ENCODE results near the gene ATP13A2.

Gene ATP13A2, protein sequence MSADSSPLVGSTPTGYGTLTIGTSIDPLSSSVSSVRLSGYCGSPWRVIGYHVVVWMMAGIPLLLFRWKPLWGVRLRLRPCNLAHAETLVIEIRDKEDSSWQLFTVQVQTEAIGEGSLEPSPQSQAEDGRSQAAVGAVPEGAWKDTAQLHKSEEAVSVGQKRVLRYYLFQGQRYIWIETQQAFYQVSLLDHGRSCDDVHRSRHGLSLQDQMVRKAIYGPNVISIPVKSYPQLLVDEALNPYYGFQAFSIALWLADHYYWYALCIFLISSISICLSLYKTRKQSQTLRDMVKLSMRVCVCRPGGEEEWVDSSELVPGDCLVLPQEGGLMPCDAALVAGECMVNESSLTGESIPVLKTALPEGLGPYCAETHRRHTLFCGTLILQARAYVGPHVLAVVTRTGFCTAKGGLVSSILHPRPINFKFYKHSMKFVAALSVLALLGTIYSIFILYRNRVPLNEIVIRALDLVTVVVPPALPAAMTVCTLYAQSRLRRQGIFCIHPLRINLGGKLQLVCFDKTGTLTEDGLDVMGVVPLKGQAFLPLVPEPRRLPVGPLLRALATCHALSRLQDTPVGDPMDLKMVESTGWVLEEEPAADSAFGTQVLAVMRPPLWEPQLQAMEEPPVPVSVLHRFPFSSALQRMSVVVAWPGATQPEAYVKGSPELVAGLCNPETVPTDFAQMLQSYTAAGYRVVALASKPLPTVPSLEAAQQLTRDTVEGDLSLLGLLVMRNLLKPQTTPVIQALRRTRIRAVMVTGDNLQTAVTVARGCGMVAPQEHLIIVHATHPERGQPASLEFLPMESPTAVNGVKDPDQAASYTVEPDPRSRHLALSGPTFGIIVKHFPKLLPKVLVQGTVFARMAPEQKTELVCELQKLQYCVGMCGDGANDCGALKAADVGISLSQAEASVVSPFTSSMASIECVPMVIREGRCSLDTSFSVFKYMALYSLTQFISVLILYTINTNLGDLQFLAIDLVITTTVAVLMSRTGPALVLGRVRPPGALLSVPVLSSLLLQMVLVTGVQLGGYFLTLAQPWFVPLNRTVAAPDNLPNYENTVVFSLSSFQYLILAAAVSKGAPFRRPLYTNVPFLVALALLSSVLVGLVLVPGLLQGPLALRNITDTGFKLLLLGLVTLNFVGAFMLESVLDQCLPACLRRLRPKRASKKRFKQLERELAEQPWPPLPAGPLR

DNA sequence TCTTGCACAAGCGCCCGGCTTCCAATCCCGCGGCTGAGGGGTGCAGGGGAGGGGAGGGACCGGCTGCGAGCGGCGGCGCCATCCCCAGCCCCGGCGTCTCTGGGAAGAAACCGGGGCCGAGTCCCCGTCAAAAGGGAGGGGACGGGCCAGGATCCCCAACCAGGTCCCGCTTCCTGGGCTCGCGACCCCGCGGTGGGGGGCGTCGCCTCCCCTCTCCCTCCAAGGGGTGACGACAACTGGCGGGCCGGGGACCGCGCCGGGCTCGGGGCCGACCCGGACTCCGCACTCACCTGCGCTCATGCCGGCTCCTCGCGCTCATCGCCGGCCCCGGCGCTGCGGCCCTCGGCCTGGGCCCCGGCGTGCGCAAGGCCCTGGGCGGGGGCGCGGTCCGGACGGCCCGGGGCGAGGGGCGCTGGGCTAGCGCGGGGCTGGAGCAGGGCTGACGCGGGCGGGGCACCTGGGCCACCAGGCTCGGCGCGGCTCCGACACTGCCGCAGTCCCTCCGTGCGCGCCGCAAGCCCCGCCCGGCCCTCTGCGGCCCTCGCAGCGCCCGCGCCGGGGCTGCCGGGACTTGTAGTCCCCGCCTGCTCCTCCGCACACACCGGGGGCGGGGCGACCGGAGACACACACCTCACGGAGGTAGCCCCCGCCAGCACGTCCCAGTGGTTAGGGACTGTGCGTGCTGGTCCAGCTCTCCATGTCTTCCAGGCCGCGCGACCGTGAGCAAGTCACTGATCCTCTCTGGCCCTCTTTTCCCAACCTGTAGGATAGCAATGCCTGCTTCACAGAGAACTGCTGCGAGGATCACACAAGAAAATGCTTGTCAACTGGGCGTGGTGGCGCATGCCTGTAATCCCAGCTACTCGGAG is at the start of gene ATP13A2:
Gene ATP13A2, minus strand, starts transcription at position 490 of the 869 bp plus-strand sequence. Its CDS starts 190 bp downstream, at position 300.
- DNase-seq (ENCODE audit: low spot score), result peak; percentile 89

DNA sequence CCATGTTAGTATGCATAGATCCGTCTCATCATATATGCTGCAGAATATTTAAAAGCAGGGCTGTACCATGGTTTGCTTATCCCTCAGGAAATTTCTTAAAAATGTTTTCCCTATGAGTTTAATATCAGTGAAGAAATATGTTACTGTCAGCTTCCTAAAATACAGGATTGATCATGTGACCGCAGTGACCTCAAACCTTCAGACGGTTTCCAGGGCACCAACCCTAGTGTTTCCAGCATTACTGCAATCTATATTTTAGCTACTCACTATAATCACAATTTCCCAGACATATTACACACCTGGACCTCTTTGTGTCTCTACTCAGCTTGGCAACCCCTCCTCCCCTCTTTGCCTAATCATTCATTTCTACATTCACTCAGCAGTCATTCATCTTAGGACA is 49.8 kb upstream of the ATP13A2 start:
- no peak for DNase-seq (ENCODE audit: low spot score)

DNA sequence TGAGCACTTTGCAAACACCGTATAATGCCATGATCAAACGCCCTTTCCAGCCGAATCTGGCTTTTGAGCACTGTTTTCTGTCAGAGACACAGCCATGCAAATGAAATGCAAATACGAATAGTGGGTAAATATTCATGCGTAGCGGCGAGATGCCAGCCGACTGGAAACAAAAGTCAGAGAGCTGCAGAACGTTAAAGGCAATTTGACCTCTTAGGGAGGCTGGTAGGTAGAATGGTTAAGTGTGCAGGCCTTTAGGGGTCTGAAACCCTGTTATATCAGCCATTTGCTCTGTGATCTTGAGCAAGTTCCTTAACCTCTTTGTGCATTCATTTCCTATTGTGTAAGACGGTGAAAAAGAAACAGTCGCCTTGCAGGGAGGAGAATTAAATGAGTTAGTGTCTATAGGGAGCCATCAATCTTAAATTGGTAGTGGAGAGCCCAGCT is 48.6 kb upstream of the ATP13A2 start:
- DNase-seq (ENCODE audit: low spot score), result no peak

DNA sequence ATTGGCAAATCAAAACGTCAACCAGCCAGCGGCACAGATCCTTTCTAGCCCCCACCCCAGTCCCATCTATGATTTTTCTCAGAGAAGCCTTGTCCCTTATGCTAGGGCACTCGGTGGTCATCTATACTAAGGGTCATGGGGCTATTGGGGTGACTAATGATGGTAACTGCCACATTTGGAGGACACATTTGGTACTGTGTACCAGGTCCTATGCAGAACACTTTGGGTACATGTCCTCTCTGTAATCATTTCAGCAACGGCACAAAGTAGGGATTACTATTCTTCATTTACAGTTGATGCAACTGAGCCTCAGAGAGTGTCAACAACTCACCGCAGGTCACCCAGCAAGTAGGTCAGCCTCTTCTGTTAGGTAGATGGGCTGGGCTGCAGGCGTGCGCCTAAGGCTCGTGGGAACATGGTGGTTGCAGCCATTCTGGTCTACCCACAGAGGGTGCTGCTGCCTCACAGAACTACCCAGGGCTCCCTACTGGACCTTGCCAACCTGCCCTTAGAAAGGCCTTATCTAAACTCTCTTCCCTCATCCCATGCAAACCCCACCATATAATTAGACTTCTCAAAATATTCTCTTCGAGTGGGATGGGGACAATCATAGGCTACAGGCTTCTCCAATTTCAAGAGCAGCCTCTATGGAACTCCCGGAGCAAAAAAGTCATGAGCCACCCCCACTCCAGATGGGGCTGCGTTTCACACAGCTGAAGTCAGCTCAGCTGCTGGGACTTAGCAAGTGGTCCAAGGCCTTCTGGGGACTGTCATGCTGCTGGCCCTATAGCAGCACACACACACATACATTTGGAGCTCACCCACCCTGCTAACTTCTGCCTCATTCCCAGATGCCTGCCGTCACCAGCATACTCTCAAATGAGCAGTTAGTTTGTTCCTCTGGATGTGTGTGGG is 47.9 kb upstream of the ATP13A2 start:
- DNase-seq (ENCODE audit: low spot score), result peak; percentile 81

DNA sequence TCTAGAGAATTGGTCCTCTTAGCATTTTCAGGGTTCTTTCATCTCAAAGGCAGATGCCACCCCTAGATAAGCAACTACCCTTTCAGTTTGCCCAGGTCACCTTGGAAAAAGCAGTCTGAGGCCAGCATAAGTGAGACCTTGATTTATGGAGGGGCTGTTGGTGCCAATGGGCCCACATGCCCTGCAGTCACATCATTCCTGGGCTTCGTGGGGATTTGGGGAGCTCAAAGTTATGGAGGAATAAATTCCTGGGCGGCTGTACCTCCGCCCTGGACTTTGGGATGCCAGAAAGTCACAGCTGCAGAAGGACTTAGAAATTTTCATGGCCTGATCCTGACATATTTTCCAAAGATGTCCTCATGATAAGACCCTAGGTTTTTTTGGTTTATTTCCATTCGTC is 44.8 kb upstream of the ATP13A2 start:
- no peak for DNase-seq (ENCODE audit: low spot score)

DNA sequence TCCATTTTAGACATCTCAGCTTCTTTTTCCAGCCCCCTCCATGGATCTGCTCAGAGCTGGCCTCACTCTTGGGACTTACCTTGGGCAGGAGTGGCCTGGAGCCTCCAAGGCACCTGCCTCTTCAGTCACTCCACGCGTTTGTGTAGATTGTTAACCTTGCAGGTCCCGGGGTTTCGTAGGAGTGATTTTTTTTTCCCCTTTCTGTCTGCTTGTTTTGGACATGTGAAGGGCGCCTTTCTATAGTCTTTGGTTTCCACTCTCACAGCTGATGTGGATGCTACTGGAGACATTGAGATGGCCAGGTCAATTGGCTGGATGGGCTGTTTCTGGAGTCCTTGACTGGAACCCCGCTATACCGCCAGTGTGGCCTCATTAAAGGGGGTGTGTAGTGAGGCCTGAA is 44.1 kb upstream of the ATP13A2 start:
- no peak for DNase-seq (ENCODE audit: low spot score)

DNA sequence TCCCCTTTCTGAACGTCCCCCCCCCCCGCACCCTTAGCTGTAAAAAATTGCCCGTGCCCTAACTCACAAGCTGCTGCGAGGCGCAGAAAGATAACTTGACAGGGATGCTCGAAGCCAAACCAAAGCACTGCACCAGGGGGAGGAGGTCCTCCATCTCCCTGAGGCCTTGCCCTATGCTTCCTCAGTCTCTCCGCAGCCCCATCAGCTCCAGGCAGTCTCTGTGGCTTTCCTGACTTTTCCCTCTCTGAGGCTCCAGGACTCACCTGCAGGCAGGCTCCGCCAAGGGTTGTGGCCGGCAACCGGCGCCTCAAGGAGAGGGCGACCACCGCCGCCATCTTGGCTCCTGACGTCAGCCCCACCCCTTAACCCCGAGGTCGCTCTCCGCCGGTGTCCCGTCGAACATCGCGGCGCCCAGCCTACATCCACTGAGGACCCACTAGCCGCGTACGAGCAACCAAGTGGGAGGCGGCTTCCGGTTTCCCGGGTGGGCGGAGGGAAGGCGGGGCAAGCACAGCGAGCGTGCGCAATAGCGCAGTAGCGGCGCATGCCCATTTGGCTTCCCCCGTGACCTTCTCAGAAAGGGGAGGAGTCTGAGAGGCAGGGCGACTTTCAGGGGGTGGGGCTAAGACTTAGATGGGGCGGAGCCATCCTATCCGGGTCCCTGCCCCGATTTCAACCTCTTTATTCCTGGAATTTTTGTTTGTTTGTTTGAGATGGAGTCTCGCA is 42.1 kb upstream of the ATP13A2 start, which contains the start of gene SDHB:
Gene SDHB, minus strand, starts transcription at position 348 of the 726 bp plus-strand sequence. Its CDS starts 13 bp downstream, at position 335.
- peak; percentile 99 for DNase-seq (ENCODE audit: low spot score)

DNA sequence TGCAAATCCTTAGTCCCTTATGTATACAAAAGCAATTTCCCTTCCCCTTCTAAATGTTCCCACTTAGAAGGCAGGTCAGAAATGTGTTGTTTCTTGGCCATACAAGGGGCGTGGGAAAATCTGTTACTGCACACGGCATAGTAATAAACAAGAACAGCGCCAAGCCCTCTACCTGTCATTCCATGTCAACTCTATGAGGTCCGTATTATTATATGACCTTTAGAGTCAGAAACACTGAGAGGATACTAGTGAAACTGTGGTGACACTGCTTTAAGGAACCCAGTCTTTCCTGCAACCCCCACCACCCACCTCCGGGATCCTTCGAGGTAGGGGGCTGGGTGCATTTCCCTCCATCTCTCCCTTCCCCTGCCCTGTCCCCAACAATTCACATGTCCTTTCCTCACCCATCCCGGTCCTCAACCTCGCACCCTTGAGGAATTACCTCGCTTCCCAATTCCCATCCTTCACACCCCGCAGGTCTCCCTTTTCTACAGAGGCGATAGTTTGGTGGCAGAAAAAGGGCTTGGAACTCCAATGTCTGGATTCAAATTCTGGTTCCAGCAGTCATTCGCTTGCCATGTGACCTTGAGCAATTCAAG is 41.5 kb upstream of the ATP13A2 start:
- DNase-seq (ENCODE audit: low spot score), result no peak

DNA sequence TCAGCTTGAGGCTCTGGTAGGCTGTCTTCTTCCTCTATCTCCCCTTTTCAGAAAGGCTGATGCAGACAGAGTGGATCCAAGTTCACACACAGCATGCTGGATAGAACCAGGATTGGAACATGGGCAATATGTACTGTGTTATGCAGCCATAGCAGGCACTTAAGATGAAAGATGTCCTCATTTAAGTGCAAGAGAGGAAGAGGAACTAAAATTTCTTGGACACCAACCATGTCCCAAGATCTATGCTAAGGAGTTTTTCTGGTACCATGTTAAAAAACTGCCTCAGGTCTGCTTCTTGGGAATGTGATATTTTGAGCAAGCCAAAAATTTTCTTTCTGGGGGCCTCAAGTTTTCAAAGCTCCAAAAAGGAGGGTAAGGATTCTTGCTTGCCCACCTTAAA is 40.9 kb upstream of the ATP13A2 start:
- DNase-seq (ENCODE audit: low spot score), result no peak

DNA sequence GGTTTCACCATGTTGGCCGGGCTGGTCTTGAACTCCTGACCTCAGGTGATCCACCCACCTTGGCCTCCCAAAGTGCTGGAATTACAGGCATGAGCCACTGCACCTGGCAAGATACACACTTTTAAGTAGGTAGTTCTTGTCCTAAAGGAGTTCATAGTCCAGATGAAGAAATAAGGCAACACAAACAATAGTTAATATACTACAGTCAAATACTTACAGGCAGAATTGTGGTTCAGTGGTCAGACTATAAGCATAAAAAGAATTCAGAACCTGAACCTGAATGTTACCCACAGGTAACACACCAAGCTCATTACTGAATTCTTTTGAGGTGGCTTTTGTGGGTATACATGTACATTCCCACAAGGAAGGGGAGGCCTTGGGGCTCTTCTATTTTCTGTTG is 40.3 kb upstream of the ATP13A2 start:
- DNase-seq (ENCODE audit: low spot score), result no peak

DNA sequence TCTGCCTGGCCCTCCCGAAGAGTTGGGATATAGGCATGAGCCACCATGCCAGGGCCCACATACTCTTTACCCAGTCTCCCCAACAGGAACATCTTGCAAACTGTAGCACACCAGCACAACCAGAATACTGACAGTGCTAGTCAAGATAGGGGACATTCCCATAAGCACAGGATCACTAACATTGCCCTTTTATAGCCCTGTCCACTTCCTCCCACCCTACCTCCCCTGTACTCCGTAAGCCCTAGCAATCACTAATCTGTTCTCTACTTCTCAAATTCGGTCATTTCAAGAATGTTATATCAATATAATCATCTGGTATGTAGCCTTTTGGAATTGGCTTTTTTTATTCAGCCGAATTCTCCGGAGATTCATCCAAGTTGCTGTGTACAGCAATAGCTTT is 36.2 kb upstream of the ATP13A2 start:
- no peak for DNase-seq (ENCODE audit: low spot score)

DNA sequence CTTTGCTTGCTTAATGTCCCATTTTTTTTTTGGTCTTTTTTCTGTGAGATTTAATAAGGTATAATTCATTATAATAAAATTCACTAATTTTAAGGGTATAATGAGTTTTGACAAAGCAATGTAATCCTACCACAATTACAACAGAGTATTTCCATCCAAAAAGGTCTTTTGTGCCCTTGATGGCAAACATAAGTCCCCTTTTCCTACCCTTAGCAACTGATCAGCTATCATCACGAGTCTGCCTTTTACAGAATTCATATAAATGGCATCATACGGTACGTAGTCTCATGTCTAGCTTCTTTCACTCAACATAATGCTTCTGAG is 34.6 kb upstream of the ATP13A2 start:
- no peak for DNase-seq (ENCODE audit: low spot score)

DNA sequence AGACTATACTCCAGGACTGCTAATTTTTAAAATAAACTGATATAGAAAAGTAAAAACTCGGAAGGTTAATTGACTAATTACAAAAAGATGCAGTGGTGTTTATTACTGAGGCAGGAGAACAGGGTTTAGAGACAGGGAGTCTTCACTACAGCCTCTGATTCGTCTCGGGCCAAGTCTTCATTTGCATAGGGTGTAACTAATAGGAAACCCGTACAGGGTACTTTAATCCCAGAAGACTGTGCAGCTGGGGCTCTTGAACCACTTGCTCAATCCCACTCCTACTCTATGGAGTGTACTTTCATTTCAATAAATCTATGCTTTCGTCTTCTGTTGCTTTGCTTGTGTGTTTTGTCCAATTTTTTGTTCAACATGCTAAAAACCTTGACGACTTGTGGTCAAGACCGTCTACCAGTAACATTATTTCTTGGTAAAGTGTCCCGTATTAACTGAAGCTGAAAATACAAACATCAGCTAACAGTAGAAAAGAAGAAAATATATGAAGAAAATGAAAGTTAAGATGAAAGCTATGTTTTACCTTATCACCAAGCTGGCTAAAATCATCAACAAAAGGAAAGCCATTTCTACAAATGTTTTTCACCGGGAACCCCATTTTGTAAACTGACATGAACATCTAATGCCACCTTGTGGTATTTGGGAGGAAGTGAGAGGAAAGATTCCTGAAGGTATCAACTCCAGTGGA is 34.1 kb upstream of the ATP13A2 start:
- DNase-seq (ENCODE audit: low spot score), result peak; percentile 66

DNA sequence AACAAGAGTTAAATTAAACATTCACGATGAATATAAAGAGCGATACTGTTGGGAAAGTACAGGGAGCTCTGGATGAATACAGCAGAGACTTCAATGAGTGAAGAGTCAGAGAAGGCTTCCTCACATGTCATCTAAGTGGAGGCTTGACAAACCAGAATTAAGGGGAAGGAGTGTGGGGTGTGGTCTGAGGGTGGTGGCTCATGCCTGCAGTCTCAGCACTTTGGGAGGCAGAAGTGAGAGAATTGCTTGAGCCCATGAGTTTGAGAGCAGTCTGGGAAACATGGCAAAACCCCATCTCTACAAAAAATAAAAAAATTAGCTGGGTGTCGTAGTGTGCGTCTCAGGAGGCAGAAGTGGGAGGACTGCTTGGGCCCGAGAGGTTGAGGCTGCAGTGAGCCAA is 33.4 kb upstream of the ATP13A2 start:
- DNase-seq (ENCODE audit: low spot score), result no peak

DNA sequence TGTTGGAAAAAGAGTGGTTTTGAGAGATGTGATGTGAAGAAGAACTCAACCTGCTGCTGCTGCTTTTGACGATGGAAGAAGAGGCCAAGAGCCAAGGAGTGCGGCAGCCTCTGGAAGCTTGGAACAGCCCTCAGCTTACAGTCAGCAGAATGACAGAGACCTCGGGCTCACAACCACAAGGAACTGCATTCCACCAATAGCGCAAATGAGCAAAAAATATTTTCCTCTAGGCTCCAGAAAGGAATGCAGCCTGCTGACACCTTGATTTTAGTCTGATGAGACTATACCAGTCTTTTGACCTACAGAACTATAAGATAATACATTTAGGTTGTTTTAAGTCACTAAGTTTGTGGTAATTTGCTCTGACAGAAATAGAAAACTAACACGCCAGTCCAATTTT is 31.9 kb upstream of the ATP13A2 start:
- DNase-seq (ENCODE audit: low spot score), result no peak

DNA sequence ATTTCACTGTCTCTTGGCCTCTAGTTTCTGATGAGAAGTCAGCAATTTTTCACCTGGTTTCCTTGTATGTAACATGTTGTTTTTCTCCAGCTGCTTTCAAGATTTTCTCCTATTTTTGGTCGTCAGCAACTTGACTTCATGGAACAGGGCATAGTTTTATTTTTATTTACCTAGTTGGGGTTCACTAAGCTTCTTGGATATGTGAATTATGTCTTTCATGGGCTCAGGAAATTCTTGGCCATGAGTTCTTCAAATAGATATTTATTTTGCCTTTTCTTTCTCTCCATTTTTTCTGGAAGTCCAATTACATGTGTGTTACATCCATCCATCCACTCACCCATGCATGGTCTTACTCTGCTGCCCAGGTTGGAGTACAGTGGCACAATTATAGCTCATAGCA is 28.4 kb upstream of the ATP13A2 start:
- DNase-seq (ENCODE audit: low spot score), result no peak

DNA sequence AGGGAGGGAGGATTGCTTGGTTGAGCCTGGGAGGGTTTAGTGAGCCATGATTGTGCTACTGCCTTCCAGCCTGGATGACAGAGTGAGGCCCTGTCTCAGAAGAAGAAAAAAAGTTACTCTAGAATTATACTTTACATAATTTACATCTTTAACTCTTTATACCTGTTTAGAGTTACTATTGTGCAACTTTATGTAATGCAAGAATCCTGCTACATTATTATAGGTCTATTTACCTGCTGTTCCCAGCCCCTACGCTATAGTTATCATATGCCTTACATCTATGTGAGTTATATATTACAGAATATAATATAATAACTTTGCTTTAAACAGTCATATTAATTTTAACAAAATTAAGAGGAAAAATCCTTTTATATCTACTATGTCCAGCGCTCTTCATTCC is 27.8 kb upstream of the ATP13A2 start:
- DNase-seq (ENCODE audit: low spot score), result no peak

DNA sequence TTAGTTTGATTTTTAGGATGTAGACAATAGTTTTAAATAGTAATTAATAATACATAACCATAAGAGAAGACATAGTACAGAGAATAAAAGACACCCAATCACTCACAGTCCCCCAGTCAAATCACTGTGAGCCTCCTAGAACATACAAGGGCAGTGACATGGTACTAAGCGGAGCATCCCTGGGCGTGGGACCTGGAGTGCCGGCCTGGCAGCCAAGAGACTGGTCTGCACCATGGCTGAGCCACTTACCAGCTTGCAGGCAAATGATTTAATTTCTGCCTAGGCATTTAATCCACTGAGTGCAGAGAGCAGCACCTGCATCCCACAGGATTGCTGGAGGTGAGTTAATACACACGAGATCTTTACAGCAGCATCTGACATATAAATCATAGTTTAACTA is 21.8 kb upstream of the ATP13A2 start:
- DNase-seq (ENCODE audit: low spot score), result no peak

DNA sequence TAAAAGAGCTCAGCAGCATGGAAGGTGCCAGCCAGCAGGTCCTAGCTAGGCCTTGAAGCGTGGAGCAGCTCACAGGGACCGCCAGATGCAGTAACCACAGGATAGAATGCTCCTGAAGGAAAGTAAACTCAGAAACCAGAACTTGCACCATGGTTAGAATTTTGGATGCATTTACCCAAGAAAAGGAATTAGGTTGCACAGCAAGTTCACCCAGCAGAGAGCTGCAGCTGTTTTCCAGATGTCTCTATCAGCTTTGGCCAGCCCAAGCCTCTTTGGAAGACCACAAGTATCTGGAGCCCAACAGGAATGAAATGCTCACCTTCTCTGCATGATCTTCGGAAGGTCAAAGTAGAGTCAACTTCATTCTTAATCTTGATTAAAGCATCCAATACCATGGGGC is 21.0 kb upstream of the ATP13A2 start:
- no peak for DNase-seq (ENCODE audit: low spot score)
